K562 (cell line): Measurements from ENCODE around the gene EXOC7. TPM values are rescaled to one million over a fixed set of nuclear protein-coding genes. Genes with fewer than 3 reads are reported as not detected.

Experiments used
- CBX5 ChIP-seq: IDR thresholded peaks from 2 replicates; pipeline ENCODE4 v1.6.1; 2014; ENCODE audit warnings: low read depth, borderline replicate concordance
- CC2D1A ChIP-seq: fragments of 450-650 bp; IDR thresholded peaks from 2 replicates; pipeline ENCODE4 v1.6.1; 2017; ENCODE audit warnings: mild to moderate bottlenecking
- CHD7 ChIP-seq: fragments of 200-600 bp; sonication (generic); IDR thresholded peaks from one replicate; pipeline ENCODE4 v1.6.1; 2012; ENCODE audit warnings: mild to moderate bottlenecking, low read depth, low read length, inconsistent platforms
- ESRRB ChIP-seq: fragments of 250-450 bp; sonication (Bioruptor Pico); IDR thresholded peaks from 2 replicates; pipeline ENCODE4 v1.5.0; 2020; ENCODE audit warnings: mild to moderate bottlenecking, moderate library complexity, borderline replicate concordance
- HLTF ChIP-seq: fragments of 450-650 bp; IDR thresholded peaks from 2 replicates; pipeline ENCODE4 v1.6.1; 2016
- JUN ChIP-seq, 2 experiments: sonication (generic) in 1 of 2; formaldehyde crosslinking in 1 of 2; IDR thresholded peaks; 2 replicates each; pipeline versions ENCODE4 v1.6.1 to v1.8.0; 2012 to 2022; ENCODE audit warnings: borderline replicate concordance in 2 of 2, mild to moderate bottlenecking in 2 of 2, improper control_type of control experiment in 1 of 2, low read depth in 1 of 2, low read length in 1 of 2, missing genetic modification reagents in 1 of 2
- MEF2A ChIP-seq: IDR thresholded peaks from 2 replicates; pipeline ENCODE4 v1.6.1; 2011; ENCODE audit warnings: low read depth, mild to moderate bottlenecking, low read length, moderate library complexity; ENCODE audit not compliant: control insufficient read depth
- NR2C2 ChIP-seq, 2 experiments: fragments of 200-800 bp in 1 of 2; sonication (Bioruptor generic) in 1 of 2; sonication (generic) in 1 of 2; formaldehyde crosslinking in 1 of 2; IDR thresholded peaks; 2 replicates each; pipeline versions ENCODE4 v1.6.1 to v1.8.0; 2016 to 2022; ENCODE audit warnings: mild to moderate bottlenecking in 1 of 2, missing compliant biosample characterization in 1 of 2, missing genetic modification characterization in 1 of 2, missing genetic modification reagents in 1 of 2
- POLR2G ChIP-seq: fragments of 200-400 bp; formaldehyde crosslinking; IDR thresholded peaks from 2 replicates; pipeline ENCODE4 v1.6.1; 2017; ENCODE audit warnings: low read depth, mild to moderate bottlenecking, antibody characterized with exemption, low read length, moderate library complexity
- SNAPC5 ChIP-seq: fragments of 250-450 bp; sonication (Bioruptor Pico); IDR thresholded peaks from 2 replicates; pipeline ENCODE4 v1.8.0; 2021; ENCODE audit warnings: moderate library complexity, mild to moderate bottlenecking, inconsistent platforms
- ZC3H4 ChIP-seq: sonication (generic); formaldehyde crosslinking; IDR thresholded peaks from 2 replicates; pipeline ENCODE4 v1.9.0; 2021; ENCODE audit warnings: missing genetic modification reagents, borderline replicate concordance
- ZNF395 ChIP-seq: fragments of 200-800 bp; sonication (Bioruptor generic); IDR thresholded peaks from 2 replicates; pipeline ENCODE4 v1.6.1; 2017; ENCODE audit warnings: missing genetic modification characterization, missing compliant biosample characterization
- polyA plus RNA-seq, 8 experiments: library from polyadenylated mRNA; depleted of rRNA in 4 of 8; stranded (reverse) in 5 of 8; unstranded in 3 of 8; fragments of >200 nt; fragmentation: Nextera tagmentation in 2 of 8; fragmentation: Illumina TruSeq in 1 of 8; extraction: Ambion mirVana in 2 of 8; extraction: Trizol in 1 of 8; gene quantifications; 2 replicates each; pipeline versions ENCODE4 v1.2.1 to v1.2.3, GENCODE V29; 2011 to 2014; ENCODE audit warnings: inconsistent platforms in 1 of 8, missing spikeins in 1 of 8
- total RNA-seq, 7 experiments: library from RNA; depleted of rRNA in 6 of 7; stranded (reverse); fragments of >200 nt in 6 of 7; fragmentation: Illumina TruSeq in 2 of 7; extraction: Trizol in 2 of 7; gene quantifications; 2 replicates each; pipeline versions ENCODE4 v1.2.1 to v1.2.3, GENCODE V29; 2011 to 2021; ENCODE audit warnings: low replicate concordance in 1 of 7

The EXOC7 gene
- total and polyA plus RNA-seq, 9 of the 15 experiments (the other 6 are each of a cell fraction or from before 2014, with no cell fraction given): 18.6 to 57.0 (median 35.0) TPM

- TF ChIP-seq JUN (IDR thresholded peaks at IDR 0.05; ENCODE audit: borderline replicate concordance, low read depth, low read length) (no peak), JUN (CRISPR knock-in tag; IDR thresholded peaks at IDR 0.05; ENCODE audit: borderline replicate concordance) (0 out of 2 replicates have a peak, but pooled peaks have one; percentile 22), CHD7 (no peak), HLTF (no peak), SNAPC5 (CRISPR knock-in tag) (no peak), CC2D1A (no peak), ESRRB (no peak), CBX5 (no peak), NR2C2 (CRISPR knock-in tag; IDR thresholded peaks at IDR 0.05) (0 out of 2 replicates have a peak, but pooled peaks have one; percentile 35), NR2C2 (tag; IDR thresholded peaks at IDR 0.05) (no peak), ZC3H4 (CRISPR knock-in tag) (no peak), MEF2A (no peak), ZNF395 (CRISPR knock-in tag) (no peak), POLR2G (peak; percentile 69)
These were observed 24.6 kb downstream of the EXOC7 start, which contains the start of gene ZACN (continued) for GRCh38 chr17:76078860-76079534.
